Fibroblast of the aortic adventitia (primary cell): ENCODE results near the gene TMEM240. TPM values are rescaled to one million over a fixed set of nuclear protein-coding genes. Genes with fewer than 3 reads are reported as not detected.
"Not testable (repeated sequence)": the region's sequence is repeated elsewhere in the genome, so short reads cannot be mapped to it uniquely, and the experiment has no call there.

Experiments
- DNase-seq: peaks from one replicate; pipeline ENCODE4 v3.0.0-alpha.2; 2010; ENCODE audit warnings: low read depth
- H3K4me3 ChIP-seq: 2 replicates; pipeline ENCODE4 v1.5.1; 2011; ENCODE audit warnings: low read depth, mild to moderate bottlenecking, control low read depth, low read length, moderate library complexity
- CTCF ChIP-seq: IDR thresholded peaks from 2 replicates; pipeline ENCODE4 v1.5.1; 2011; ENCODE audit warnings: mild to moderate bottlenecking, low read length, control low read depth, inconsistent platforms; ENCODE audit not compliant: insufficient read depth
- total RNA-seq: library from RNA; depleted of rRNA; stranded (reverse); fragments of >200 nt; gene quantifications from 2 replicates; pipeline ENCODE4 v1.2.3, GENCODE V29; 2012; ENCODE audit warnings: low replicate concordance

The TMEM240 gene
- total RNA-seq, 1 donor: 3.6 TPM

- TF ChIP-seq CTCF: no peak
- DNase-seq: no peak
- H3K4me3 ChIP-seq: no peak overlapping the region
Measured at GRCh38 chr1:1564268-1564667, 23.8 kb upstream of the TMEM240 start.

- TF ChIP-seq CTCF: no peak
- H3K4me3 ChIP-seq: no peak overlapping the region
- no peak for DNase-seq
Measured at GRCh38 chr1:1563688-1564087, 23.3 kb upstream of the TMEM240 start.

- no peak for TF ChIP-seq CTCF
- no peak overlapping the region for H3K4me3 ChIP-seq
- no peak for DNase-seq
Measured at GRCh38 chr1:1562556-1563195, 22.3 kb upstream of the TMEM240 start.

- no peak overlapping the region for H3K4me3 ChIP-seq
- TF ChIP-seq CTCF: no peak
- no peak for DNase-seq
Measured at GRCh38 chr1:1561801-1562470, 21.5 kb upstream of the TMEM240 start.

- no peak for TF ChIP-seq CTCF
- no peak overlapping the region for H3K4me3 ChIP-seq
- DNase-seq: no peak
Measured at GRCh38 chr1:1560178-1560577, 19.8 kb upstream of the TMEM240 start.

- no peak for TF ChIP-seq CTCF
- no peak overlapping the region for H3K4me3 ChIP-seq
- no peak for DNase-seq
Measured at GRCh38 chr1:1559066-1559465, 18.6 kb upstream of the TMEM240 start.

- DNase-seq: no peak
- no peak for TF ChIP-seq CTCF
- no peak overlapping the region for H3K4me3 ChIP-seq
Measured at GRCh38 chr1:1558591-1558990, 18.2 kb upstream of the TMEM240 start.

- H3K4me3 ChIP-seq, DNase-seq: not testable (repeated sequence)
Measured at GRCh38 chr1:1557688-1558087, 17.3 kb upstream of the TMEM240 start.

GRCh38 chr1:1556961-1557360 lies 16.5 kb upstream of the TMEM240 start:
- DNase-seq, H3K4me3 ChIP-seq: not testable (repeated sequence)
